HFFc6 (cell line): ENCODE measurements around the gene ARHGAP31. TPM values are rescaled to one million over a fixed set of nuclear protein-coding genes. Genes with fewer than 3 reads are reported as not detected.

ENCODE experiments used
- DNase-seq: peaks from one replicate; pipeline ENCODE4 v3.0.0-alpha.2; 2018
- H3K27ac Mint-ChIP-seq: 2 replicates; pipeline ENCODE4 v1.8.0; 2020; ENCODE audit warnings: mild to moderate bottlenecking, mixed read lengths
- H3K27me3 Mint-ChIP-seq: 2 replicates; pipeline ENCODE4 v1.8.0; 2021; ENCODE audit warnings: mild to moderate bottlenecking, moderate library complexity, mixed read lengths; ENCODE audit not compliant: insufficient read depth
- H3K36me3 Mint-ChIP-seq: 2 replicates; pipeline ENCODE4 v1.8.0; 2021; ENCODE audit warnings: low read depth, mixed read lengths
- H3K4me1 Mint-ChIP-seq: 2 replicates; pipeline ENCODE4 v1.8.0; 2020; ENCODE audit warnings: low read depth, mixed read lengths
- H3K4me3 Mint-ChIP-seq: 2 replicates; pipeline ENCODE4 v1.8.0; 2020; ENCODE audit warnings: mild to moderate bottlenecking, moderate library complexity, mixed read lengths
- H3K9me3 Mint-ChIP-seq: 2 replicates; pipeline ENCODE4 v1.8.0; 2020; ENCODE audit warnings: mild to moderate bottlenecking, mixed read lengths
- CTCF ChIP-seq: fragments of 200-600 bp; sonication (generic); IDR thresholded peaks from 2 replicates; pipeline ENCODE4 v1.5.0; 2021; ENCODE audit warnings: antibody characterized with exemption, mild to moderate bottlenecking
- total RNA-seq, 6 experiments: library from RNA; stranded (reverse); fragmentation: NEBNext Ultra II Directional; extraction: Animal tissue kit (Norgen Biotek cat#: 25700); gene quantifications; 2 replicates in 1 of 6; 3 replicates in 5 of 6; pipeline ENCODE4 v1.2.3, GENCODE V29; 2021

Gene ARHGAP31
- total RNA-seq, 6 experiments from 2014 or later, result 18.0 to 25.1 (median 20.5) TPM

GRCh38 chr3:119437691-119438258 is 143.6 kb downstream of the ARHGAP31 start:
- H3K27me3 Mint-ChIP-seq, result no peaks in the 10 kb centered on the region
- peaks cover 55% of the 10 kb centered on the region for H3K36me3 Mint-ChIP-seq
- no peak for TF ChIP-seq CTCF
- H3K4me1 Mint-ChIP-seq, result peaks cover 17% of the 10 kb centered on the region
- H3K9me3 Mint-ChIP-seq, result no peaks in the 10 kb centered on the region
- H3K27ac Mint-ChIP-seq, result no peak overlapping the region
- H3K4me3 Mint-ChIP-seq, result no peak overlapping the region
- no peak for DNase-seq

- DNase-seq, result no peak
- no peak for TF ChIP-seq CTCF
- Mint-ChIP-seq H3K4me3 (no peak overlapping the region), H3K9me3 (no peaks in the 10 kb centered on the region), H3K4me1 (no peaks in the 10 kb centered on the region), H3K27ac (no peak overlapping the region), H3K36me3 (peaks cover 56% of the 10 kb centered on the region), H3K27me3 (no peaks in the 10 kb centered on the region)
These were observed 149.0 kb downstream of the ARHGAP31 start for GRCh38 chr3:119443179-119443578.

- Mint-ChIP-seq H3K4me3 (no peak overlapping the region), H3K9me3 (no peaks in the 10 kb centered on the region), H3K36me3 (peaks cover 56% of the 10 kb centered on the region), H3K4me1 (no peaks in the 10 kb centered on the region), H3K27ac (no peak overlapping the region), H3K27me3 (no peaks in the 10 kb centered on the region)
- TF ChIP-seq CTCF, result no peak
- no peak for DNase-seq
These were observed 150.4 kb downstream of the ARHGAP31 start for GRCh38 chr3:119444590-119444989.

GRCh38 chr3:119453822-119454221 is 159.6 kb downstream of the ARHGAP31 start:
- no peak for DNase-seq
- no peak for TF ChIP-seq CTCF
- Mint-ChIP-seq H3K27ac (no peak overlapping the region), H3K9me3 (no peaks in the 10 kb centered on the region), H3K36me3 (peaks cover 40% of the 10 kb centered on the region), H3K4me1 (peaks cover 6% of the 10 kb centered on the region; the same call in 1 of the 2 replicates), H3K27me3 (no peaks in the 10 kb centered on the region; the same call in 1 of the 2 replicates), H3K4me3 (no peak overlapping the region)

GRCh38 chr3:119456469-119456868 is 162.3 kb downstream of the ARHGAP31 start:
- H3K4me1 Mint-ChIP-seq, result peaks cover 27% of the 10 kb centered on the region

More at GRCh38 chr3:119456469-119456868, 162.3 kb downstream of the ARHGAP31 start:
- DNase-seq, result no peak
- Mint-ChIP-seq H3K27ac (peak overlapping the region; percentile 59; the same call in 1 of the 2 replicates), H3K27me3 (no peaks in the 10 kb centered on the region; the same call in 1 of the 2 replicates), H3K9me3 (no peaks in the 10 kb centered on the region), H3K4me3 (no peak overlapping the region), H3K36me3 (peaks cover 41% of the 10 kb centered on the region)
- no peak for TF ChIP-seq CTCF
